ENCODE data around the gene OR6Y1. TPM values are rescaled to one million over a fixed set of nuclear protein-coding genes. Genes with fewer than 3 reads are reported as not detected.
A peak's percentile ranks its signal among the peaks of the same experiment; 100 is the strongest.

OR6Y1 gene
- polyA plus RNA-seq, 3 donors from 2014 or later = not detected

- peak in 2 of 3 donors; percentile 3 to 34 for DNase-seq
Measured at GRCh38 chr1:158527190-158527815, 26.9 kb downstream of the OR6Y1 start.

GRCh38 chr1:158521666-158522058 lies 32.5 kb downstream of the OR6Y1 start:
- Mint-ChIP-seq H3K36me3 (no peaks in the 10 kb centered on the region), H3K4me3 (no peak overlapping the region), H3K27ac (no peak overlapping the region), H3K27me3 (ENCODE audit: low read depth in 3 of 3) (peaks cover 2 to 12% (median 6%) of the 10 kb centered on the region in 3 donors), H3K4me1 (no peaks in the 10 kb centered on the region), H3K9me3 (peaks cover 0 to 3% (median 0%) of the 10 kb centered on the region in 6 donors)
- DNase-seq = no peak

More at GRCh38 chr1:158527190-158527815, 26.9 kb downstream of the OR6Y1 start:
- H3K9me3 Mint-ChIP-seq = peaks cover 0 to 12% (median 0%) of the 10 kb centered on the region in 6 donors
- H3K4me3 Mint-ChIP-seq = no peak overlapping the region
- H3K36me3 Mint-ChIP-seq = no peaks in the 10 kb centered on the region
- H3K27ac Mint-ChIP-seq = no peak overlapping the region
- H3K27me3 Mint-ChIP-seq (ENCODE audit: low read depth in 3 of 3) = peaks cover 6 to 10% (median 8%) of the 10 kb centered on the region in 3 donors
- no peaks in the 10 kb centered on the region for H3K4me1 Mint-ChIP-seq

- no peak overlapping the region for H3K27ac Mint-ChIP-seq
- peaks cover 3 to 15% (median 3%) of the 10 kb centered on the region in 3 donors for H3K27me3 Mint-ChIP-seq (ENCODE audit: low read depth in 3 of 3)
- no peak overlapping the region for H3K4me3 Mint-ChIP-seq
- DNase-seq = no peak
- no peaks in the 10 kb centered on the region for H3K36me3 Mint-ChIP-seq
- H3K9me3 Mint-ChIP-seq = no peaks in the 10 kb centered on the region
- no peaks in the 10 kb centered on the region for H3K4me1 Mint-ChIP-seq
Measured at GRCh38 chr1:158520955-158521665, 33.1 kb downstream of the OR6Y1 start.

GRCh38 chr1:158520021-158520420 lies 34.2 kb downstream of the OR6Y1 start:
- H3K4me1 Mint-ChIP-seq = no peaks in the 10 kb centered on the region
- no peak overlapping the region for H3K4me3 Mint-ChIP-seq
- no peaks in the 10 kb centered on the region for H3K36me3 Mint-ChIP-seq
- no peak overlapping the region for H3K27ac Mint-ChIP-seq
- no peak for DNase-seq
- peaks cover 3 to 16% (median 5%) of the 10 kb centered on the region in 3 donors for H3K27me3 Mint-ChIP-seq (ENCODE audit: low read depth in 3 of 3)
- no peaks in the 10 kb centered on the region for H3K9me3 Mint-ChIP-seq

GRCh38 chr1:158516966-158517365 lies 37.2 kb downstream of the OR6Y1 start:
- Mint-ChIP-seq H3K27ac (no peak overlapping the region), H3K4me3 (no peak overlapping the region), H3K27me3 (ENCODE audit: low read depth in 3 of 3) (peaks cover 5 to 13% (median 5%) of the 10 kb centered on the region in 3 donors), H3K9me3 (no peaks in the 10 kb centered on the region), H3K36me3 (no peaks in the 10 kb centered on the region), H3K4me1 (no peaks in the 10 kb centered on the region)
- DNase-seq = no peak

- no peaks in the 10 kb centered on the region for H3K36me3 Mint-ChIP-seq
- H3K27ac Mint-ChIP-seq = no peak overlapping the region
- H3K4me1 Mint-ChIP-seq = no peaks in the 10 kb centered on the region
- peaks cover 6 to 17% (median 9%) of the 10 kb centered on the region in 3 donors for H3K27me3 Mint-ChIP-seq (ENCODE audit: low read depth in 3 of 3)
- no peak for DNase-seq
- no peak overlapping the region for H3K4me3 Mint-ChIP-seq
- no peaks in the 10 kb centered on the region for H3K9me3 Mint-ChIP-seq
Measured at GRCh38 chr1:158509471-158510156, 44.6 kb downstream of the OR6Y1 start.

GRCh38 chr1:158507511-158507910 lies 46.7 kb downstream of the OR6Y1 start:
- H3K4me1 Mint-ChIP-seq = no peaks in the 10 kb centered on the region
- H3K27ac Mint-ChIP-seq = no peak overlapping the region
- H3K9me3 Mint-ChIP-seq = peaks cover 0 to under 1% (median 0%) of the 10 kb centered on the region in 6 donors
- no peak for DNase-seq
- H3K36me3 Mint-ChIP-seq = peaks cover 0 to under 1% (median 0%) of the 10 kb centered on the region in 3 donors
- H3K27me3 Mint-ChIP-seq (ENCODE audit: low read depth in 3 of 3) = peaks cover 7 to 19% (median 8%) of the 10 kb centered on the region in 3 donors
- H3K4me3 Mint-ChIP-seq = no peak overlapping the region

GRCh38 chr1:158506369-158506987 lies 47.7 kb downstream of the OR6Y1 start:
- Mint-ChIP-seq H3K27me3 (ENCODE audit: low read depth in 3 of 3) (peaks cover 7 to 18% (median 8%) of the 10 kb centered on the region in 3 donors), H3K9me3 (peaks cover 0 to 5% (median 0%) of the 10 kb centered on the region in 6 donors), H3K4me3 (no peak overlapping the region), H3K36me3 (peaks cover 0 to 4% (median 0%) of the 10 kb centered on the region in 3 donors), H3K4me1 (no peaks in the 10 kb centered on the region), H3K27ac (no peak overlapping the region)
- peak; percentile 24 to 38 (median 29) for DNase-seq

GRCh38 chr1:158496374-158496773 lies 57.8 kb downstream of the OR6Y1 start:
- Mint-ChIP-seq H3K27me3 (ENCODE audit: low read depth in 3 of 3) (peaks cover 0 to 6% (median 0%) of the 10 kb centered on the region in 3 donors), H3K9me3 (no peaks in the 10 kb centered on the region), H3K4me1 (no peaks in the 10 kb centered on the region), H3K36me3 (no peaks in the 10 kb centered on the region), H3K27ac (no peak overlapping the region), H3K4me3 (no peak overlapping the region)
- no peak for DNase-seq

- no peak for DNase-seq
- no peak overlapping the region for H3K27ac Mint-ChIP-seq
- H3K36me3 Mint-ChIP-seq = no peaks in the 10 kb centered on the region
- no peaks in the 10 kb centered on the region for H3K9me3 Mint-ChIP-seq
- H3K27me3 Mint-ChIP-seq (ENCODE audit: low read depth in 3 of 3) = peaks cover 0 to 3% (median 0%) of the 10 kb centered on the region in 3 donors
- H3K4me3 Mint-ChIP-seq = no peak overlapping the region
- H3K4me1 Mint-ChIP-seq = no peaks in the 10 kb centered on the region
Measured at GRCh38 chr1:158494796-158495195, 59.4 kb downstream of the OR6Y1 start.

Other genes starting within 250 kb of the OR6Y1 start
- under 1 TPM in 1 of 3 donors, not detected in 2; 0.62 TPM for gene CD1B, start 222.9 kb downstream of the OR6Y1 start, polyA plus RNA-seq
- 1 to 10 TPM in 2 of 3 donors, not detected in 1; 3.1 to 3.3 TPM for gene CD1E, start 200.5 kb downstream of the OR6Y1 start, polyA plus RNA-seq
- not detected for gene OR10T2, start 154.9 kb downstream of the OR6Y1 start, polyA plus RNA-seq
- gene OR10K2, start 128.2 kb downstream of the OR6Y1 start, polyA plus RNA-seq = not detected
- not detected for gene OR10K1, start 92.6 kb downstream of the OR6Y1 start, polyA plus RNA-seq
- gene OR10R2, start 82.2 kb downstream of the OR6Y1 start, polyA plus RNA-seq = not detected
- not detected for gene OR6P1, start 16.2 kb upstream of the OR6Y1 start, polyA plus RNA-seq
- not detected for gene OR10X1, start 25.5 kb upstream of the OR6Y1 start, polyA plus RNA-seq
- gene OR10Z1, start 50.9 kb upstream of the OR6Y1 start, polyA plus RNA-seq = not detected
- gene SPTA1, start 132.3 kb upstream of the OR6Y1 start, polyA plus RNA-seq = not detected
- not detected for gene OR6K2, start 146.2 kb upstream of the OR6Y1 start, polyA plus RNA-seq
- not detected for gene OR6K3, start 166.3 kb upstream of the OR6Y1 start, polyA plus RNA-seq
- gene OR6K6, start 200.3 kb upstream of the OR6Y1 start, polyA plus RNA-seq = not detected
- not detected for gene OR6N1, start 217.8 kb upstream of the OR6Y1 start, polyA plus RNA-seq
- gene OR6N2, start 226.8 kb upstream of the OR6Y1 start, polyA plus RNA-seq = not detected

Data from immature natural killer cell (primary cell).